Retinal pigment epithelial cell (primary cell): ENCODE results near the gene DLGAP1.
"Not testable (repeated sequence)": the region's sequence is repeated elsewhere in the genome, so short reads cannot be mapped to it uniquely, and the experiment has no call there.

Source experiments
- DNase-seq: peaks from one replicate; pipeline ENCODE4 v3.0.0-alpha.2; 2010; ENCODE audit warnings: low read depth
- H3K4me3 ChIP-seq: 2 replicates; pipeline ENCODE4 v1.5.1; 2011; ENCODE audit warnings: mild to moderate bottlenecking, low read length, control low read depth, moderate library complexity
- CTCF ChIP-seq: conservative IDR thresholded peaks from 2 replicates; pipeline ENCODE4 v1.5.1; 2011; ENCODE audit warnings: low read depth, low read length, control low read depth, inconsistent platforms

DLGAP1 gene

GRCh38 chr18:4455113-4455811 is at the start of gene DLGAP1:
TSS of gene DLGAP1 (minus strand) at chr18:4455307.
- no peak for TF ChIP-seq CTCF
- H3K4me3 ChIP-seq: peak within 1 kb of the TSS; percentile 45
- no peak for DNase-seq

GRCh38 chr18:4494703-4495284 is 39.7 kb upstream of the DLGAP1 start:
- not testable (repeated sequence) for DNase-seq, H3K4me3 ChIP-seq

GRCh38 chr18:4468511-4468910 is 13.4 kb upstream of the DLGAP1 start:
- TF ChIP-seq CTCF: no peak
- DNase-seq: no peak
- no peak overlapping the region for H3K4me3 ChIP-seq

- H3K4me3 ChIP-seq: peak overlapping the region; percentile 45
- DNase-seq: no peak
- no peak for TF ChIP-seq CTCF
Measured at GRCh38 chr18:4454537-4455112, 482 bp downstream of the DLGAP1 start.

GRCh38 chr18:4453874-4454536 is 1.1 kb downstream of the DLGAP1 start:
- H3K4me3 ChIP-seq: peak overlapping the region; percentile 42
- peak; percentile 5 for TF ChIP-seq CTCF
- no peak for DNase-seq

GRCh38 chr18:4453567-4453873 is 1.6 kb downstream of the DLGAP1 start:
- no peak for TF ChIP-seq CTCF
- no peak for DNase-seq
- H3K4me3 ChIP-seq: peak overlapping the region; percentile 42

GRCh38 chr18:4450065-4450658 is 4.9 kb downstream of the DLGAP1 start:
- H3K4me3 ChIP-seq: no peak overlapping the region
- no peak for DNase-seq

More at GRCh38 chr18:4450065-4450658, 4.9 kb downstream of the DLGAP1 start:
- TF ChIP-seq CTCF: no peak
